Left ventricle myocardium superior (tissue), 1 donor: ENCODE measurements around the gene DLX2. TPM values are rescaled to one million over a fixed set of nuclear protein-coding genes. Genes with fewer than 3 reads are reported as not detected.
"Not testable (repeated sequence)": the region's sequence is repeated elsewhere in the genome, so short reads cannot be mapped to it uniquely, and the experiment has no call there.

Experiments used
- ATAC-seq: fragments of 200-7000 bp; cut with Tn5 transposase; one replicate; pipeline ENCODE4 v1.9.1; 2020; ENCODE audit warnings: mild to moderate bottlenecking, moderate library complexity
- DNase-seq: peaks from one replicate; pipeline ENCODE4 v3.0.0-alpha.2; 2020
- intact Hi-C: fragments of 100-400 bp; cut with micrococcal nuclease; formaldehyde crosslinking; loops from one replicate; pipeline ENCODE4 v1.11.0; 2022
- long read RNA-seq: library from polyadenylated mRNA; unstranded; transcript quantifications from one replicate; pipeline ENCODE4 v2.0.0, GENCODE V29; 2021
- total RNA-seq: library from RNA; stranded (reverse); fragmentation: NEBNext Ultra II Directional; extraction: Animal tissue kit (Norgen Biotek cat#: 25700); gene quantifications from one replicate; pipeline ENCODE4 v1.2.1, GENCODE V29; 2021
- donor health status: DM: no; HTN: yes; CAD: no; lungs with severe emphysema.

DLX2 gene
- total RNA-seq, result not detected
- long read RNA-seq, result 0 reads

DNA sequence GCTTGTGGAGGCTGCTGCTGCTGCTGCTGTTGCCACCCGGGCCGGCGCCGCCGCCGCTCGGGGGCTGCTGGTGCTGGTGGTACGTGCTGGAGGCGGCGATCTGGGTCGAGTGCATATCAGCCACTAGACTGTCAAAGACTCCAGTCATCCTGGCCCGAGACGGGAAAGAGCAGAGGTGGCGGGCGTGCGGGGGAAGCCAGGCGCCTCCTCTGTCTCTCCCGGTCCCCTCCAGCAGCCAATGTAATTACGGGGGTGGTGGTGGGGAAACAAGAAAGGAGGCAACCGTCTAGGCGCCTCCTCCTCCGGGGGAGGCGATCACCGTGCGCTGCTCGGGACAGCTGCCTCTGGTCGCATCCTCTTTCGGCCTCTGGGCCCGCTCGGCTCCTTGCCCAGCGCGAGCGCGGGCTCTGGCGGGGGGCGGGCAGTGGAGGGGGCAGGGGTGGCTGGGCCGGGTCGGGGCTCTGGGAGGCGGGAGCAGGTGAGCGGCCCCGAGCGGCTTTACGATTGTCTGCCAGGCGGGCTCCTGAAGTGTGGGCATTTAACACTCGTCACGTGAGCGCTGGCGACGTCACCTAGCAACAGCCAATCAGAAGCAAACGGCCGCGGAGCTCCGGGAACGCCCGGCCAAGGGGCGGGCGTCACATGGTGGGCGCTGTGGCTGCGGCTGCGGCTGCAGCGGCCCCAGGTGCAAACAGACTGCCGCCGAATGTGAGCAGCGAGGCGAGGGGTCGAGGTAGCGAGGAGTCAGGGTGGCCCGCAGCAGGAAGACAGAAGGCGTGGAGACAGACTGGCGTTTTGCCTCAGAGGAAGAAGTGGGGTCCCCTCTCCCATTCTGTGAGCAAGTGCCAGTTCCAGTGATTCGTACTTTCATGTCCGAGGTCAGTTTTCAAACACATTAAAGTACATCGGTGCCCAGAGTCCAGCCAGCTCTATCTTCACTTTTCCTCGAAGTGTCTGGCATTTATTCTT is at the start of gene DLX2:
Gene DLX2 (minus strand): TSS at position 510 of the 969 bp plus-strand sequence. CDS start 362 bp downstream, at position 148.
- ATAC-seq (peak; percentile 81), DNase-seq (peak; percentile 81)
- intact Hi-C loops, result no loop called here

DNA sequence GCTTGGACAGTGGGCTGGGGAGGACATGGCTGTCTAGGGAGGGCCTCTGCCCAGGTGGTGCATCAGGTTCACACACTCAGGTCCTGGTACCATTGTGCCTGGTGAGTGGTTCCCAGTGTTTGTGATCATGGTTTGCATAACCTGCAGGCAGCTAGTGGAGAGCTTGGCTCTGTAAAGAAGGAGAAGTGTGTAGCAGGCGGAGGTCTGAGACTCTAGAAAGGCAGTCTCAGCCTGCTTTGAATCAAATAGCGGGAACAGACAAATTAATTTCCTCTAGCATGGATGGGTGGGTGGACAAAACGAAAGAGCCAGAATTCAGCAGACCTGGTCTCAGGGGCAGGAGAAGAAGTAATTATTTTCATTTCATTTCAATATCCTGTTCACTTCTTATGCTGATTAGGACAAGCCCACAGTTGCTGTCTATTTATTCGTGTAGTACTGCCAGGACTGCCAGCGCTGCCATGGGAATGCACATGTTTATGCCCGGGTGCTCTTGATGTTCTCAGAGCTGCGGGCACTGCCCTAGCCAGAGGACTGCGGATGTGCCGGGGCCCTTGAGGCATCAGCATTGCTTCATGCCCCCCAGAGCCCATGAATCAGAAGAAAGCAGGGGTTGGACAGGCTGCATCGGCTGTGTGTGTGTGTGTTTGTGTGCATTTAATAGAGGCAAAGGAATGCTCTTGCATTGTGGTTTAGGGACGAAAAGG is 45.4 kb upstream of the DLX2 start:
- intact Hi-C loops, result no loop called here
- DNase-seq, result no peak
- no peak for ATAC-seq

DNA sequence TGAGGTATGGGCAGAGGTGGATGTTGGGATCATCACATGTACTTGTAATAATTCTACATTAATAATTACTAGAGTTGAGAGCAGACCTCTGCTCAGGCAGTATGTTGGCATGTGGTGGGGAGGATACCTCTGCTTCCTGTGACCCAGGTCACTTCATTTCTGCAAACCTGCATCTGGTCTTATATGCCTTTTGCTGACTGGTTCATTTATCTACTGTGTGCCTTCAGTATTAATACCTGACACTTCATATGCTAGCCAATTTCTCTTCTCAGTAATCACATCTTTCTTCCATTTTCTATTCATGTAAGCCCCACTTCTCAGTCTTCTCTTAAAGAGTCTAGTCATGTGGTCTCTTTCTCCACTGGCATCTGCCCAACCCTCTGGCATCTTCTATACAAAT is 41.1 kb upstream of the DLX2 start:
- ATAC-seq (no peak), DNase-seq (no peak)
- intact Hi-C loops, result no loop called here

DNA sequence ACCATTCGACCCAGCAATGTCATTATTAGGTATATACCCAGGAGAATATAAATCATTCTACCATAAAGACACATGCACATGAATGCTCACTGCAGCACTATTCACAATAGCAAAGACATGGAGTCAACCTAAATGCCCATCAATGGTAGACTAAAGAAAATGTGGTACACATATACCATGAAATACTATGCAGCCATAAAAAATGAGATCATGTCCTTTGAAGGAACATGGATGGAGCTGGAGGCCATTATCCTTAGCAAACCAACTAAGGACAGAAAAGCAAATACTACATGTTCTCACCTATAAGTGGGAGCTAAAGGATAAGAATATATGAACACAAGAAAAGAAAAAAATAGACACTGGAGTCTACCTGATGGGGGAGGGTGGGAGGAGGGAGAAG is 36.0 kb upstream of the DLX2 start:
- DNase-seq, intact Hi-C loops, ATAC-seq: not testable (repeated sequence)

DNA sequence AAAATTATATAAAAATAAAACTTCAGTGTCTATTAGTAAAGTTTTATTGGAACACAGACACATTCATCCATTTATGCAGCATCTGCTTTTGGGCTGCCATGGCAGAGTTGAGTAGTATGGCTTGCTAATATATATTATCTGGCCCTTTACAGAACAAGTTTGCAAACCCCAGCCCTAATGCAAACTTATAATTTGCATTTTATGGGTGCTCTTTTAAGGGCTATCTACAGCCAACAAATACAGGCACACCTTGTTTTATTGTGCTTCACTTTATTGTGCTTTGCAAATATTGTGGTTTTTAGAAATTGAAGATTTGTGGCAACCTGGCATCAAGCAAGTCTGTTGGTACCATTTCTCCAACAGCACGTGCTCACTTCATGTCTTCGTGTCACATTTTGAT is 35.2 kb upstream of the DLX2 start:
- ATAC-seq, result no peak
- intact Hi-C loops, result no loop called here

DNA sequence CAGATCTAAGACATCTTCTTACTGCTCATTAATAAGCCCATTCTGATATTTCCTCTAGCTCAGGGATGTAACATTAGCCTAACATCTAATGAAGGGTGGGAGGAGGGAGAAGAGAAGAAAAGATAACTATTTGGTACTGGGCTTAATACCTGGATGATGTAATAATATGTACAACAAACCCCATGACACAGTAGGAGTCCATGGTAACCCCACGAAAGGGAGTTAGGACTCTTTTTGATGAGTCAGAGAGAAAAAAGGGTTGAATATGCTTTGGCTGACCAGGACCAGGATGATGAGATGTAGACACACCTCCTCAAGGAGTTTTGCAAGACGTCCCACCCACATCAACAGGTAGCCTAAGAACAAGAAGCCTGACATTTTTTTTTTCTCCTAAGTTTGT is 34.4 kb upstream of the DLX2 start:
- DNase-seq, result no peak
- intact Hi-C loops, result no loop called here
- ATAC-seq, result no peak

More for the DNA sequence above, 35.2 kb upstream of the DLX2 start:
- no peak for DNase-seq

DNA sequence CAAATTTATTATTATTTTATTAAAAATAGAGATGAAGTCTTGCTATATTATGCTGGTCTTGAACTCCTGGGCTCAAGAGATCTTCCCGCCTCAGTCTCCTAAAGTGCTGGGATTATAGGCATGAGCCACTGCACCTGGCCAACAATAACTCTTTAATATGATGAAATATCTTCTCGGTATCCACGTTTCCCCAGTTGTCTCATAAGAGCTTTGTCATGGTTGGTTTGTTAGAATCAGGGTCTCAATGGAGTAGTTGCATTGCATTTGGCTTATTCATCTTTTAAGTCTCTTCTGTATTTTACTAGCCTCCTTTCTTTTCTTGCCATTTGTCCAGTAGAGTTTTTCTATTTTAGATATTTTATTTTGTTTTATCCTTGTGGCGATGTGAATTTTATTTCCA is 32.7 kb upstream of the DLX2 start:
- intact Hi-C loops, result no loop called here
- ATAC-seq (no peak), DNase-seq (no peak)

DNA sequence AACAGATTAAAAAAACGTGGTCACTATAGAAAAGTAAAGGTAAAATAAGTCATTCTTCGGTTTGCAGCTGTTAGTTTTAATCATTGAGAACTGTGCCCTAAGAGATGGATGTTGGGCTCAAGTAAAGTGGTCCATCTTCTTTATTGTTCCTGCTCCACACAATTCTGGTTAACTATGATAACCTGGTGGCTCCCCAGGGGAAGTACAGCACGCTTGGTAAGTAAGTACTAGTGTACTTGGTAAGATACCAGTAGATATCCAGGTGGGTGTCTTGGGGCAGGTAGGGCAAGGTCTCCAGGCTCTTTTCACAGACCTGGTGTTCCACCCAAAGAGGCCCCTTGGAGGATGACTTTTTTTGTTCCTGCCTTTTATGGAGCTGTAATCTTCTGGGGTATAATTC is 31.6 kb upstream of the DLX2 start:
- ATAC-seq, result no peak
- intact Hi-C loops, result no loop called here
- no peak for DNase-seq

DNA sequence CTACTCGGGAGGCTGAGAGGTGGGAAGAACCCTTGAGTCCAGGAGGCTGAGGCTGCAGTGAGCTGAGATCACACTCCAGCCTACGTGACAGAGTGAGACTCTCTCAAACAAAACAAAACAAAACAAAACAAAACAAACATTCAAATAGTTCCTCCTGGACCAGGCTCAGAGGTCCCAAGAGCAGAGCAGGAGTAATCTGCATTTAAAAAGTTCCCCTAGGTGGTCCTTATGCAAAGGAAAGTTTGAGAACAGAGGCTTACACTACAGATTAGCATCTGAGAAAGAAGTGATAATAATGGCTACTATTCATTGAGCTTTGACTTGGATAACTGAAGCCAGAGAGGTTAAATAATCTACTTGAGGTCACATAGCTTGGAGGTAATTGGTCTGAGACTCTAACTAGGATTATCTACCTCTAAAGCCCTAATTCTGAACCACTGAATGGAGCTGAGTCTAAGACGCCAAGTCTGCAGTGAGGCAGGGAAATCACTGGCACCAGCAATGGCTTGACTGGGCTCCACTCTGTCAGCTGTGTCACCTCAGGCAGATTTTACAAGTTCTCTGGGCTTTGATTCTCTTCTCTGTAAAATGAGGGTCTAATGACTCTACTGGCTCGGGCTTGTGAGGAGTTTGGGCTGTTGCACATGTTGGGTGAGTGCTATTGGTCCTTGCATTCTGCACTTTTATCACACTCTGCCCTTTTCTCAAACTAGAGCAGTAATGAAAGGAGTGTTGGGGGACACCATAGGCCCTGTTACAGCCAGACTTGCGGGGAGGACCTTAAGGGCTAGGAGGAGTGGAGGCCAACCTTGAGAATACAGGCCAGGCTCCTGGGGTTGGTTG is 29.2 kb upstream of the DLX2 start:
- no peak for ATAC-seq
- intact Hi-C loops, result no loop called here
- no peak for DNase-seq

DNA sequence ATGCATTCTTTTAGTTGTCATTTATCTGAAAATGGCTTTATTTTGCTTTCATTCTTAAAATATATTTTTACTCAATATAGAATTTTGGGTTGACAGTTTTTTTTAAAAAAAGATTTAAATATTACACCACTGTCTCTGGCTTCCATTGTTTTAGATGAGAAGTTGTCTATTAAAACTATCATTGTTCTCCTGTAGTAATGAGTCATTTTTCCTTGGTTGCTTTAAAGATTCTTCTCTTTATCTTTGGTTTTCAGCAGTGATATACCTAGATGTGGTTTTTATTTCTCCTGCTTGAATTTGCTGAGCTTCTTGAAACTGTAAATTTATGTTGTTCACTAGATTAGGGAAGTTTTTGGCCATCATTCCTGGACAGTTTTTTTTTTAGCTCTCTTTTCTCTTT is 26.7 kb upstream of the DLX2 start:
- DNase-seq, result no peak
- intact Hi-C loops, result no loop called here
- ATAC-seq, result no peak

DNA sequence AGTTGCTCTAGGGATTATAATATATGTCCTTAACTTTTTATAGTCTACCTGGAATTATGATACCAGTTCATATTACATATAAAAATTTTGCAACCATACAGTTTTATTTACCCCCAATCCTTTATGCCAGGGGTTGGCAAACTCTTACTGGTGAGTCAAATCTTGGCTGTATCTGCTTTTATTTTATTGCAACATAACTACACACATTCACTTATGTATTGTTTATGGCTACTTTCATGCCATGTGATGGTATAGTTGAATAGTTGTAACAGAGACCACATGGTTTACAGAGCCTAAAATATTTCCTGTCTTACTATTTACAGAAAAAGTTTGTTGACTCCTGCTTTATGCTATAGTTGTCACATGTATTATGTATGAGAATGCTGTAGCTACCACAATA is 25.8 kb upstream of the DLX2 start:
- no peak for ATAC-seq
- DNase-seq, result no peak
- intact Hi-C loops, result no loop called here

DNA sequence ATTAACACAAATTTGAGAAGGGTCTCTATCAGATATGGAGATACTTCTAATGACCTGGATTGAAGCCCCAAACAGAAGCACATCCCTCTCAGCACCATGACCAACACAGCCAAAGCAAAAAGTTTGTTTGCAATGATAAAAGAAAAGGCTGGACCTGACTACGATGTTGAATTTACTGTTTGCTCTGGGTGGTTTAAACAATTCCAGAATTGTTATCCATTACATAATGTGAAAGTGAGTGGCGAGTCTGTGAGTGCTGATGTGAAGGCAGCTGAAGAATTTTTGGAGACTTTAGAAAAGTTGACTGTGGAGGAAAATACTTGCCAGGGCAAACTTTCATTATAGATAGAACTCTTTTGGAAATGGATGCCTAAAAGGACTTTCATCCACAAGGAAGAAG is 17.4 kb upstream of the DLX2 start:
- intact Hi-C loops, result no loop called here
- DNase-seq (no peak), ATAC-seq (no peak)

DNA sequence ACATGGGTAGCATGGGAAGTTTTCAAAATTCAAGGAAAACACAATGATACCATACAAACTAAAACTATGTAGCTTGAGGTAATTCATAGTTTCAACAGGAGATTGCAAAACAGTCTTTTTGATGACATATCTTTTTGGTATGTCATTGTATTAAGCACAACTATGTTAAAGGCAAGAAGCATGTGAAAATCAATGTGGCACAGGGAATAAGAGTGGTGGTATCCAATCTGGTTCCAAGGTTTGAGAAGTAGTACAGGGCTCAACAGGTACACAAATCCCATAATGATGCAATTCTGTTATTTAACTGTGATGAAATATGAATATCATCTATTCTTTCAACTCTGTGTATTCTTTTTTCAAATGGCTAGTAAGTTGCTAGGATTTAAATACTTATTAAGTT is 16.4 kb upstream of the DLX2 start:
- intact Hi-C loops, result loop anchor here (10.0 kb wide), 1 partner anchor 524 kb away; no protein-coding TSS in a partner anchor

DNA sequence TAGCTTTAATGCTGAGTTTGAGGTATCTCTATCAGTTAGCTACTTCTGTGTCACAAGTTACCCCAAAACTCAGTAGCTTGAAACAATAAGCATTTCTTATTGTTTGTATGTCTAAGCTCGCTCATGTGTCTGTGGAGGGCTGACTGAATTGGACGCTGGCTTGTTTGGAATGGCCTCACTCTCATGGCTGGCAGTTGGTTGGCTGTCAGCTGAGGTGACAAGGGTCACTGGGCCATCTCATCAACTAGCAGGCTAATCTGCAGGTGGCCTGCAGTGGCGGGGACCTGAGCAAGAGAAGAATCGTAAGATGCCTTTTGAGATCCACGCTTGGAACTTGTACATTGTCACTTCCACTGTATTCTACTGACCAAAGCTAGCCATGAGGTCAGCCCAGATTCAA is 13.4 kb upstream of the DLX2 start:
- DNase-seq, result no peak
- intact Hi-C loops, result loop anchor here (10.0 kb wide), 1 partner anchor 521 kb away; no protein-coding TSS in a partner anchor
- no peak for ATAC-seq

More for the DNA sequence above, 16.4 kb upstream of the DLX2 start:
- DNase-seq (no peak), ATAC-seq (no peak)

DNA sequence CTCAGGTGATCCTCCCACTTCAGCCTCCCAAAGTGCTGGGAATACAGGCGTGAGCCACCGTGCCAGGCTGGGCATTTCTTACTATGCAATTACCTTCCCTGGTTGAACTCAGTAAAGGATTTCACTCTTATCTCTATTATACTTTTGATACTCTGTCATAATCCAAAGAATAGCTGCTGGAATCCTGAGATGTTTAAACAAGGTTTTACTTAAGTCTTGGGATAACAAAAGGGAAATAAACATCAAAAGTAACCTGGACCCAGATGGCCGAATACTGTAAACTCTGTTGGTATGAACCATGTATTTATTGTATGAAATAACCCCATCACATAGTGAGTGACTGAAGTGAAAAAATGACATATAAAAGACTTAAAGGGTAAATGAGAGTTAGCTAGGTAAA is 11.9 kb upstream of the DLX2 start:
- ATAC-seq (no peak), DNase-seq (no peak)
- intact Hi-C loops, result loop anchor here (10.0 kb wide), 1 partner anchor 520 kb away; no protein-coding TSS in a partner anchor

DNA sequence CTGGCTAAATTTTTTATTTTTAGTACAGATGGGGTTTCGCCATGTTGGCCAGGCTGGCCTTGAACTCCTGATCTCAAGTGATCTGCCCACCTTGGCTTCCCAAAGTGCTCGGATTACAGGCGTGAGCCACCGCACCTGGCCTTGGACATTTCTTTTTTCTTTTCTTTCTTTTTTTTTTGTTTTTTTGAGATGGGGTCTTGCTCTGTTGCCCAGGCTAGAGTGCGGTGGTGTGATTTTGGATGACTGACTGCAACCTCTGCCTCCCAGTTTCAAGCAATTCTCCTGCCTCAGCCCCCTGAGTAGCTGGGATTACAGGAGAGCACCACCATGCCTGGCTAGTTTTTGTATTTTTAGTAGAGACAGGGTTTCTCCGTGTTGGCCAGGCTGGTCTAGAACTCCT is 11.5 kb upstream of the DLX2 start:
- not testable (repeated sequence) for ATAC-seq
- intact Hi-C loops, result loop anchor here (10.0 kb wide), 1 partner anchor 519 kb away; no protein-coding TSS in a partner anchor

DNA sequence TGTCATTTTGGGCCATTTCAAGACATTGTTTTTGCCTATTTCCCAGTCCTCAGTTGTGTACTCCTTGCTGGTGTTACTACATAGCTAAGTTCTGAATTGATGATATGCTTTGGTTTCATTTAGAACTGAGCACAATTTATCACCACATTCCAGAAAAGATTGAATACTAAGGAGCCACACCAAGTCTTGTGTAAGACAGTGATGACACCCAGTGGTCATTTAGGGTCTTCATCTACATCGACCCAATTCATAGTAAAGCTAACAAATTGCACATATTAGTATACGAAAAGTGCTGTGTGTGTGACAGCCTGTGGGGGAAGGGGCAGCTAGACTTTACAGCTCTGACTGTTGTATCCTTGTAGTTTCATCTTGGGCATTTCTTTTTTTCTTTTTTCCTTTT is 10.9 kb upstream of the DLX2 start:
- DNase-seq, result no peak
- intact Hi-C loops, result loop anchor here (10.0 kb wide), 1 partner anchor 519 kb away; no protein-coding TSS in a partner anchor
- ATAC-seq, result peak; percentile 21

More for the DNA sequence above, 11.5 kb upstream of the DLX2 start:
- DNase-seq, result not testable (repeated sequence)

DNA sequence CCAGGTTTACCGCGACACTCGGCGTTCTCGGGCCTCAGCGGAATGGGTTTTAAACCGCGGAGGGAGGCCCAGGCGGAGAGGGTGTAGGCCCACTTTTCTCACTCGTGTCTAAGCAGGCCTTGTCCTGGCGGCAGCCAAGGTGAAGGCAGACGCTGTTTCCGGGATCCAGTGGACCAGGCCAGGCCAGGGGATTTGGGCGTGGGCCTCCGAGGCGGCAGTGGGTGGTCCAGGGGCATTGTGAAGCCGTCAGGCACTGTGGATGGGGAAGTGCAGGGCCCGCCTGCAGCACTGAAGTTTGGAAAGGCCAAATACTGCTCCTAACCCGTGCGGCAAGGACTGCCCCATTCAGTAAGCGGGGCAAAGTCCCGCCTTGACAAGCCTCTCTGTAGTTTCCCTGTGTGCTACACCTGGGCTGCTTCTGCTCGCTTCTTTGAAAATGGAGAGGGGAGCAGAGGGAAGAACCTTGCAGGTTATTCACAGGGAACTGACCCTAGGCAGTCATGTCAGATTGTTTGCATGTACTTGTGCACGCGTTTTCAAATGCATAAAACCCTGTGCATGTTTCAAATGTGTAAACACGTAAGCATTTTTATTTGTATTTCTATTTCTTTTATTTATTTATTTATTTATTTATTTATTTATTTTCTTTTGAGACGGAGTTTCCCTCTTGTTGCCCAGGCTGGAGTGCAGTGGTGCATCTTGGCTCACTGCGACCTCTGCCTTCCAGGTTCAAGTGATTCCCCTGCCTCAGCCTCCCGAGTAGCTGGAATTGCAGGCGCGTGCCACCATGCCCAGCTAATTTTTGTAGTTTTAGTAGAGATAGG is 7.5 kb upstream of the DLX2 start:
- no peak for ATAC-seq
- intact Hi-C loops, result loop anchor here (10.0 kb wide), 1 partner anchor 515 kb away; no protein-coding TSS in a partner anchor
- no peak for DNase-seq
